ENCODE measurements around the gene MPV17.
"Not testable (repeated sequence)": the region's sequence is repeated elsewhere in the genome, so short reads cannot be mapped to it uniquely, and the experiment has no call there.

The MPV17 gene

GRCh38 chr2:27322301-27322765, 564 bp downstream of the MPV17 start:
- DNase-seq (ENCODE audit: low read depth), result no peak

GRCh38 chr2:27320958-27321543, 1.8 kb downstream of the MPV17 start:
- DNase-seq (ENCODE audit: low read depth), result no peak

- DNase-seq (ENCODE audit: low read depth), result not testable (repeated sequence)
These were observed 3.1 kb downstream of the MPV17 start for GRCh38 chr2:27319839-27320238.

GRCh38 chr2:27316655-27317412, 6.1 kb downstream of the MPV17 start:
- no peak for DNase-seq (ENCODE audit: low read depth)

GRCh38 chr2:27315122-27315521, 7.8 kb downstream of the MPV17 start:
- no peak for DNase-seq (ENCODE audit: low read depth)

GRCh38 chr2:27314709-27315108, 8.2 kb downstream of the MPV17 start:
- no peak for DNase-seq (ENCODE audit: low read depth)

GRCh38 chr2:27313882-27314645, 8.8 kb downstream of the MPV17 start:
- DNase-seq (ENCODE audit: low read depth), result no peak

- DNase-seq (ENCODE audit: low read depth), result no peak
These were observed 10.7 kb downstream of the MPV17 start for GRCh38 chr2:27312152-27312551.

GRCh38 chr2:27309651-27310050, 13.2 kb downstream of the MPV17 start:
- DNase-seq (ENCODE audit: low read depth), result no peak

GRCh38 chr2:27308359-27308881, 14.5 kb downstream of the MPV17 start, which contains the start of gene UCN:
UCN (minus strand) TSS chr2:27308445; CDS start chr2:27307895, 550 bp downstream.
- no peak for DNase-seq (ENCODE audit: low read depth)

GRCh38 chr2:27307545-27308358, 15.1 kb downstream of the MPV17 start:
- no peak for DNase-seq (ENCODE audit: low read depth)

GRCh38 chr2:27307287-27307544, 15.7 kb downstream of the MPV17 start:
- no peak for DNase-seq (ENCODE audit: low read depth)

- DNase-seq (ENCODE audit: low read depth), result no peak
These were observed 16.2 kb downstream of the MPV17 start for GRCh38 chr2:27306573-27307286.

- DNase-seq (ENCODE audit: low read depth), result no peak
These were observed 16.8 kb downstream of the MPV17 start for GRCh38 chr2:27306136-27306535.

GRCh38 chr2:27305516-27305915, 17.4 kb downstream of the MPV17 start:
- no peak for DNase-seq (ENCODE audit: low read depth)

GRCh38 chr2:27304488-27305240, 18.2 kb downstream of the MPV17 start:
- no peak for DNase-seq (ENCODE audit: low read depth)

- DNase-seq (ENCODE audit: low read depth), result no peak
These were observed 19.5 kb downstream of the MPV17 start for GRCh38 chr2:27303093-27304025.

- not testable (repeated sequence) for DNase-seq (ENCODE audit: low read depth)
These were observed 22.3 kb downstream of the MPV17 start for GRCh38 chr2:27300606-27301005.

GRCh38 chr2:27298391-27299080, 24.4 kb downstream of the MPV17 start:
- no peak for DNase-seq (ENCODE audit: low read depth)
